Measurements from ENCODE around the gene ELMOD3. TPM values are rescaled to one million over a fixed set of nuclear protein-coding genes. Genes with fewer than 3 reads are reported as not detected.
"Not testable (repeated sequence)": the region's sequence is repeated elsewhere in the genome, so short reads cannot be mapped to it uniquely, and the experiment has no call there.

ELMOD3 gene
- total RNA-seq, 1 donor from 2014 or later, result 7.1 TPM

GRCh38 chr2:85323351-85323987 is 31.1 kb upstream of the ELMOD3 start:
- peaks cover 36 to 61% of the 10 kb centered on the region in 2 donors for H3K36me3 ChIP-seq
- H3K9me3 ChIP-seq, result no peaks in the 10 kb centered on the region
- no peaks in the 10 kb centered on the region for H3K27me3 ChIP-seq
- H3K27ac ChIP-seq, result no peak overlapping the region
- H3K4me1 ChIP-seq, result peaks cover 12 to 52% of the 10 kb centered on the region in 2 donors
- H3K4me3 ChIP-seq, result no peak overlapping the region
- no peak for TF ChIP-seq CTCF (IDR thresholded peaks at IDR 0.05)
- DNase-seq (ENCODE audit: low spot score in 2 of 2), result no peak
- intact Hi-C loops (cut with DNase I), result no loop called here

GRCh38 chr2:85323988-85324367 is 30.6 kb upstream of the ELMOD3 start:
- H3K4me1 ChIP-seq, result peaks cover 12 to 52% of the 10 kb centered on the region in 2 donors

GRCh38 chr2:85324639-85325465 is 29.7 kb upstream of the ELMOD3 start:
- intact Hi-C loops (cut with DNase I), result no loop called here
- Histone ChIP-seq H3K27ac (no peak overlapping the region), H3K4me1 (peaks cover 12 to 52% of the 10 kb centered on the region in 2 donors), H3K27me3 (no peaks in the 10 kb centered on the region), H3K36me3 (peaks cover 36 to 53% of the 10 kb centered on the region in 2 donors), H3K9me3 (no peaks in the 10 kb centered on the region), H3K4me3 (peak overlapping the region; percentile 79 to 83)
- no peak for DNase-seq (ENCODE audit: low spot score in 2 of 2)
- TF ChIP-seq CTCF (IDR thresholded peaks at IDR 0.05), result no peak

More at GRCh38 chr2:85323988-85324367, 30.6 kb upstream of the ELMOD3 start:
- H3K9me3 ChIP-seq; intact Hi-C loops (cut with DNase I); DNase-seq (ENCODE audit: low spot score in 2 of 2); H3K4me3 ChIP-seq; H3K27ac ChIP-seq; H3K27me3 ChIP-seq: not testable (repeated sequence)
- H3K36me3 ChIP-seq, result peaks cover 36 to 59% of the 10 kb centered on the region in 2 donors

DNA sequence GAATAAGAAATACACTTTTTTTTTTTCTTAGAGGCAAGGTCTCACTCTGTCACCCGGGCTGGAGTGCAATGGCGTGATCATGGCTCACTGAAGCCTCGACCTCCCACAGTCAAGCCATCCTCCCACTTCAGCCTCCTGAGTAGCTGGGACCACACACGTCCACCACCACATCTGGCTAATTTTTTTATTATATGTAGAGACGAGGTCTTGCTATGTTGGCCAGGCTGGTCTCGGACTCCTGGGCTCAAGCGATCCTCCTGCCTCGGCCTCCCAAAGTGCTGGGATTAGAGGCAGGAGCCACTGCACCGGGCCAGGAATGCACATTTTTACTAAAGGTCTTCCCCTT is 29.1 kb upstream of the ELMOD3 start:
- TF ChIP-seq CTCF (IDR thresholded peaks at IDR 0.05), result no peak
- Histone ChIP-seq H3K4me1 (peaks cover 12 to 48% of the 10 kb centered on the region in 2 donors), H3K9me3 (no peaks in the 10 kb centered on the region), H3K4me3 (peak overlapping the region; percentile 79 to 83), H3K36me3 (peaks cover 36 to 47% of the 10 kb centered on the region in 2 donors), H3K27ac (no peak overlapping the region), H3K27me3 (no peaks in the 10 kb centered on the region)
- DNase-seq (ENCODE audit: low spot score in 2 of 2), result no peak
- intact Hi-C loops (cut with DNase I), result no loop called here

GRCh38 chr2:85326406-85327159 is 28.0 kb upstream of the ELMOD3 start:
- Histone ChIP-seq H3K36me3 (peaks cover 31 to 37% of the 10 kb centered on the region in 2 donors), H3K4me1 (peaks cover 12 to 48% of the 10 kb centered on the region in 2 donors), H3K9me3 (no peaks in the 10 kb centered on the region), H3K4me3 (peak overlapping the region; percentile 79 to 83), H3K27me3 (no peaks in the 10 kb centered on the region), H3K27ac (peak overlapping the region; percentile 96 to 99)
- no peak for DNase-seq (ENCODE audit: low spot score in 2 of 2)
- no peak for TF ChIP-seq CTCF (IDR thresholded peaks at IDR 0.05)
- intact Hi-C loops (cut with DNase I), result no loop called here

Data from ascending aorta (tissue), 2 donors.